Renal cortex interstitium (tissue), 11 donors: ENCODE measurements around the gene MCAT. TPM values are rescaled to one million over a fixed set of nuclear protein-coding genes. Genes with fewer than 3 reads are reported as not detected.
"Not testable (repeated sequence)": the region's sequence is repeated elsewhere in the genome, so short reads cannot be mapped to it uniquely, and the experiment has no call there.

Experiments used
- DNase-seq, 11 donors: peaks; one replicate each; pipeline ENCODE4 v3.0.0-alpha.2; 2013; ENCODE audit warnings: low read depth in 9 of 11, low spot score in 4 of 11; ENCODE audit errors: extremely low read depth in 1 of 11
- polyA plus RNA-seq, 3 donors: library from polyadenylated mRNA; unstranded; fragments of 120-200 nt; gene quantifications; one replicate each; pipeline ENCODE4 v1.2.1, GENCODE V29; 2013; ENCODE audit not compliant: insufficient read length in 3 of 3

Gene MCAT
- polyA plus RNA-seq, 3 donors, result 16.6 to 25.0 (median 23.4) TPM

GRCh38 chr22:43162412-43163150 is 19.4 kb upstream of the MCAT start:
- no peak for DNase-seq

- no peak for DNase-seq
These were observed 17.4 kb upstream of the MCAT start for GRCh38 chr22:43160497-43161126.

GRCh38 chr22:43159484-43160178 is 16.4 kb upstream of the MCAT start:
- no peak for DNase-seq

- DNase-seq, result no peak
These were observed 15.7 kb upstream of the MCAT start for GRCh38 chr22:43158778-43159483.

GRCh38 chr22:43157874-43158546 is 14.8 kb upstream of the MCAT start:
- DNase-seq, result no peak

- no peak for DNase-seq
These were observed 13.2 kb upstream of the MCAT start for GRCh38 chr22:43156413-43156812.

- no peak for DNase-seq
These were observed 12.6 kb upstream of the MCAT start for GRCh38 chr22:43155789-43156188.

- DNase-seq, result no peak
These were observed 11.8 kb upstream of the MCAT start for GRCh38 chr22:43154887-43155536.

GRCh38 chr22:43153899-43154298 is 10.7 kb upstream of the MCAT start:
- DNase-seq, result no peak

- DNase-seq, result no peak
These were observed 9.3 kb upstream of the MCAT start for GRCh38 chr22:43152357-43153071.

GRCh38 chr22:43152003-43152356 is 8.8 kb upstream of the MCAT start:
- DNase-seq, result no peak

GRCh38 chr22:43151251-43152002 is 8.2 kb upstream of the MCAT start, which contains the start of gene TSPO:
TSPO (plus strand) TSS chr22:43151559; CDS start chr22:43159239, 7,680 bp downstream.
- no peak for DNase-seq

GRCh38 chr22:43150731-43151206 is 7.6 kb upstream of the MCAT start:
- no peak for DNase-seq

- DNase-seq, result no peak
These were observed 5.4 kb upstream of the MCAT start for GRCh38 chr22:43148581-43148980.

GRCh38 chr22:43147821-43148220 is 4.6 kb upstream of the MCAT start:
- no peak for DNase-seq

- DNase-seq, result not testable (repeated sequence)
These were observed 3.1 kb upstream of the MCAT start for GRCh38 chr22:43146332-43146731.

GRCh38 chr22:43145371-43145770 is 2.2 kb upstream of the MCAT start:
- not testable (repeated sequence) for DNase-seq
